Measurements from ENCODE around the gene PPFIBP2.

Gene PPFIBP2

GRCh38 chr11:7488681-7489080 is 25.1 kb upstream of the PPFIBP2 start:
- no peak for TF ChIP-seq CREB5 (CRISPR knock-in tag; IDR thresholded peaks at IDR 0.05; ENCODE audit: low read depth)
- no peak for TF ChIP-seq OSR1 (CRISPR knock-in tag; IDR thresholded peaks at IDR 0.05)
- TF ChIP-seq TOX (CRISPR knock-in tag; IDR thresholded peaks at IDR 0.05; ENCODE audit: borderline replicate concordance), result no peak
- TF ChIP-seq POU6F1 (CRISPR knock-in tag; IDR thresholded peaks at IDR 0.05; ENCODE audit: borderline replicate concordance, low read depth), result no peak
- no peak for TF ChIP-seq ZFP3 (CRISPR knock-in tag; IDR thresholded peaks at IDR 0.05)
- no peak for TF ChIP-seq SNAI2 (CRISPR knock-in tag; IDR thresholded peaks at IDR 0.05)
- TF ChIP-seq GLIS3 (CRISPR knock-in tag; IDR thresholded peaks at IDR 0.05), result no peak
- no peak for TF ChIP-seq RARB (CRISPR knock-in tag; IDR thresholded peaks at IDR 0.05)
- ATAC-seq, result no peak

- ATAC-seq, result no peak
- TF ChIP-seq ZFP30 (CRISPR knock-in tag; IDR thresholded peaks at IDR 0.05) (no peak), OSR1 (CRISPR knock-in tag; IDR thresholded peaks at IDR 0.05) (no peak), CSRNP3 (CRISPR knock-in tag; IDR thresholded peaks at IDR 0.05) (no peak), ZNF70 (CRISPR knock-in tag; IDR thresholded peaks at IDR 0.05) (no peak), RARB (CRISPR knock-in tag; IDR thresholded peaks at IDR 0.05) (no peak), BACH2 (CRISPR knock-in tag; IDR thresholded peaks at IDR 0.05; ENCODE audit: borderline replicate concordance) (no peak), ARNTL (CRISPR knock-in tag; IDR thresholded peaks at IDR 0.05; ENCODE audit: borderline replicate concordance, low read depth) (no peak), GLIS3 (CRISPR knock-in tag; IDR thresholded peaks at IDR 0.05) (no peak), ESRRG (CRISPR knock-in tag; IDR thresholded peaks at IDR 0.05) (no peak), ZNF8 (CRISPR knock-in tag; IDR thresholded peaks at IDR 0.05) (no peak), ZFP3 (CRISPR knock-in tag; IDR thresholded peaks at IDR 0.05) (no peak)
Observed at GRCh38 chr11:7489376-7489775, 24.4 kb upstream of the PPFIBP2 start.

GRCh38 chr11:7490054-7490453 is 23.7 kb upstream of the PPFIBP2 start:
- TF ChIP-seq OSR1 (CRISPR knock-in tag; IDR thresholded peaks at IDR 0.05) (no peak), ZNF8 (CRISPR knock-in tag; IDR thresholded peaks at IDR 0.05) (no peak), RARB (CRISPR knock-in tag; IDR thresholded peaks at IDR 0.05) (no peak), ZC3H10 (CRISPR knock-in tag; IDR thresholded peaks at IDR 0.05) (no peak), TCF4 (CRISPR knock-in tag; IDR thresholded peaks at IDR 0.05; ENCODE audit: borderline replicate concordance) (no peak), CSRNP3 (CRISPR knock-in tag; IDR thresholded peaks at IDR 0.05) (no peak), ZFP30 (CRISPR knock-in tag; IDR thresholded peaks at IDR 0.05) (no peak), ZNF565 (CRISPR knock-in tag; conservative IDR thresholded peaks at IDR 0.05; ENCODE audit: low read depth) (no peak), TOX (CRISPR knock-in tag; IDR thresholded peaks at IDR 0.05; ENCODE audit: borderline replicate concordance) (no peak), ISL1 (CRISPR knock-in tag; IDR thresholded peaks at IDR 0.05) (no peak), ZNF70 (CRISPR knock-in tag; IDR thresholded peaks at IDR 0.05) (no peak), PPARA (CRISPR knock-in tag; IDR thresholded peaks at IDR 0.05; ENCODE audit: borderline replicate concordance) (no peak), CSDC2 (CRISPR knock-in tag; IDR thresholded peaks at IDR 0.05) (no peak)
- ATAC-seq, result no peak

GRCh38 chr11:7490535-7490934 is 23.3 kb upstream of the PPFIBP2 start:
- TF ChIP-seq ZC3H10 (CRISPR knock-in tag; IDR thresholded peaks at IDR 0.05) (no peak), ZFP3 (CRISPR knock-in tag; IDR thresholded peaks at IDR 0.05) (no peak)
- ATAC-seq, result no peak

- no peak for ATAC-seq
- no peak for TF ChIP-seq ARNTL (CRISPR knock-in tag; IDR thresholded peaks at IDR 0.05; ENCODE audit: borderline replicate concordance, low read depth)
- TF ChIP-seq ZFP3 (CRISPR knock-in tag; IDR thresholded peaks at IDR 0.05), result no peak
- no peak for TF ChIP-seq TSHZ2 (CRISPR knock-in tag; IDR thresholded peaks at IDR 0.05)
- TF ChIP-seq RARB (CRISPR knock-in tag; IDR thresholded peaks at IDR 0.05), result no peak
- TF ChIP-seq ESRRG (CRISPR knock-in tag; IDR thresholded peaks at IDR 0.05), result no peak
- no peak for TF ChIP-seq BACH2 (CRISPR knock-in tag; IDR thresholded peaks at IDR 0.05; ENCODE audit: borderline replicate concordance)
- TF ChIP-seq PATZ1 (CRISPR knock-in tag; IDR thresholded peaks at IDR 0.05; ENCODE audit: borderline replicate concordance), result no peak
Observed at GRCh38 chr11:7492253-7492652, 21.5 kb upstream of the PPFIBP2 start.

Measured in SK-N-SH treated with all-trans-retinoic acid at 6 μM for 48 hours (cell line).